AG04449 (cell line): ENCODE data around the gene FAM110A.
"Not testable (repeated sequence)": the region's sequence is repeated elsewhere in the genome, so short reads cannot be mapped to it uniquely, and the experiment has no call there.

Experiments used
- CTCF ChIA-PET: fragments of 350-600 bp; formaldehyde crosslinking; extraction: SDS; loops from one replicate; lab custom pipeline; 2021; ENCODE audit warnings: antibody characterized with exemption; lab: Yijun Ruan, JAX
- POLR2A ChIA-PET: fragments of 400-600, 350-600 bp; formaldehyde crosslinking; extraction: SDS; loops from one replicate; lab custom pipeline; 2020; ENCODE audit warnings: antibody characterized with exemption, inconsistent platforms; lab: Yijun Ruan, JAX
- DNase-seq: peaks from one replicate; pipeline ENCODE4 v3.0.0-alpha.2; 2010; ENCODE audit warnings: low read depth, low spot score
- H3K4me3 ChIP-seq: 2 replicates; pipeline ENCODE4 v1.5.1; 2011; ENCODE audit warnings: low read depth, mild to moderate bottlenecking, control low read depth, low read length
- TF ChIP-seq, protein P1 (sequence below): IDR thresholded peaks from one replicate; pipeline ENCODE4 v1.5.1; 2011; ENCODE audit warnings: mild to moderate bottlenecking, moderate library complexity, low read length, control low read depth, inconsistent platforms; ENCODE audit not compliant: insufficient read depth; ENCODE audit errors: missing control alignments

Gene FAM110A

GRCh38 chr20:844473-845225 lies 11.1 kb downstream of the FAM110A start:
- H3K4me3 ChIP-seq: peak overlapping the region; percentile 55
- POLR2A ChIA-PET: interaction anchor here (2.1 kb wide), 1 partner anchor 11 kb away, joined by 7 read pairs; the partner anchor contains the start of gene FAM110A

DNA sequence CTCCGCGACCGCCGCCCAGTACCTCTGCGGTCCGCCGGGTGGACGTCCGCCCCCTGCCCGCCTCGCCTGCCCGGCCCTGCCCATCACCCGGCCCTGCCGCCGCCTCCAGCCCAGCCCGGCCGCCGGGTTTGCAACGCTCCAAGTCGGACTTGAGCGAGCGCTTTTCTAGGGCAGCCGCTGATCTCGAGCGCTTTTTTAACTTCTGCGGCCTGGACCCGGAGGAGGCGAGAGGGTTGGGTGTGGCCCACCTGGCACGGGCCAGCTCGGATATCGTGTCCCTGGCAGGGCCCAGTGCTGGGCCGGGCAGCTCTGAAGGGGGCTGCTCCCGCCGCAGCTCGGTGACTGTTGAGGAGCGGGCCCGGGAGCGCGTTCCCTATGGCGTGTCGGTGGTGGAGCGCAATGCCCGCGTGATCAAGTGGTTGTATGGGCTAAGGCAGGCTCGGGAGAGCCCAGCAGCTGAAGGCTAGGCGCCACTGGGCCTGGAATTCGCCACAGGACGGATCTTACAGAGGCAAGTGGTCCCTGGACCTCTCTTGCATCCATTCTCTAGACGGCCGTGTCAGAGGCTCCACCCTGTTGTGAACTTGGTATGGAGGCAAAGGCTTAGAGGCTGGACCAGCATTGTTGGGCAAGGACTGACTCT lies 11.8 kb downstream of the FAM110A start:
- ChIA-PET POLR2A (interaction anchor here (2.1 kb wide), 1 partner anchor 12 kb away, joined by 7 read pairs; the partner anchor contains the start of gene FAM110A), CTCF (no interaction called here)
- TF ChIP-seq, protein P1, sequence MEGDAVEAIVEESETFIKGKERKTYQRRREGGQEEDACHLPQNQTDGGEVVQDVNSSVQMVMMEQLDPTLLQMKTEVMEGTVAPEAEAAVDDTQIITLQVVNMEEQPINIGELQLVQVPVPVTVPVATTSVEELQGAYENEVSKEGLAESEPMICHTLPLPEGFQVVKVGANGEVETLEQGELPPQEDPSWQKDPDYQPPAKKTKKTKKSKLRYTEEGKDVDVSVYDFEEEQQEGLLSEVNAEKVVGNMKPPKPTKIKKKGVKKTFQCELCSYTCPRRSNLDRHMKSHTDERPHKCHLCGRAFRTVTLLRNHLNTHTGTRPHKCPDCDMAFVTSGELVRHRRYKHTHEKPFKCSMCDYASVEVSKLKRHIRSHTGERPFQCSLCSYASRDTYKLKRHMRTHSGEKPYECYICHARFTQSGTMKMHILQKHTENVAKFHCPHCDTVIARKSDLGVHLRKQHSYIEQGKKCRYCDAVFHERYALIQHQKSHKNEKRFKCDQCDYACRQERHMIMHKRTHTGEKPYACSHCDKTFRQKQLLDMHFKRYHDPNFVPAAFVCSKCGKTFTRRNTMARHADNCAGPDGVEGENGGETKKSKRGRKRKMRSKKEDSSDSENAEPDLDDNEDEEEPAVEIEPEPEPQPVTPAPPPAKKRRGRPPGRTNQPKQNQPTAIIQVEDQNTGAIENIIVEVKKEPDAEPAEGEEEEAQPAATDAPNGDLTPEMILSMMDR: no peak
- H3K4me3 ChIP-seq: no peak overlapping the region
- no peak for DNase-seq

More at GRCh38 chr20:844473-845225, 11.1 kb downstream of the FAM110A start:
- peak; percentile 28 for DNase-seq
- TF ChIP-seq, protein P1: no peak
- CTCF ChIA-PET: interaction anchor here (0.8 to 1.3 kb wide), 2 partner anchors 8 to 9 kb away, joined by 3 to 5 read pairs; no protein-coding TSS in a partner anchor

- TF ChIP-seq, protein P1: no peak
- no peak overlapping the region for H3K4me3 ChIP-seq
- ChIA-PET CTCF (no interaction called here), POLR2A (interaction anchor here (0.7 kb wide), 1 partner anchor 72 kb away, joined by 3 read pairs; no protein-coding TSS in a partner anchor)
- no peak for DNase-seq
Observed at GRCh38 chr20:845941-846893, 12.7 kb downstream of the FAM110A start.

- no peak overlapping the region for H3K4me3 ChIP-seq
- ChIA-PET CTCF (no interaction called here), POLR2A (interaction anchor here (0.7 kb wide), 1 partner anchor 73 kb away, joined by 3 read pairs; no protein-coding TSS in a partner anchor)
- TF ChIP-seq, protein P1: no peak
- DNase-seq: no peak
Observed at GRCh38 chr20:846894-847278, 13.4 kb downstream of the FAM110A start.

GRCh38 chr20:848193-848592 lies 14.7 kb downstream of the FAM110A start:
- POLR2A ChIA-PET: no interaction called here
- DNase-seq: no peak
- CTCF ChIA-PET: no interaction called here
- no peak overlapping the region for H3K4me3 ChIP-seq
- TF ChIP-seq, protein P1: no peak

DNA sequence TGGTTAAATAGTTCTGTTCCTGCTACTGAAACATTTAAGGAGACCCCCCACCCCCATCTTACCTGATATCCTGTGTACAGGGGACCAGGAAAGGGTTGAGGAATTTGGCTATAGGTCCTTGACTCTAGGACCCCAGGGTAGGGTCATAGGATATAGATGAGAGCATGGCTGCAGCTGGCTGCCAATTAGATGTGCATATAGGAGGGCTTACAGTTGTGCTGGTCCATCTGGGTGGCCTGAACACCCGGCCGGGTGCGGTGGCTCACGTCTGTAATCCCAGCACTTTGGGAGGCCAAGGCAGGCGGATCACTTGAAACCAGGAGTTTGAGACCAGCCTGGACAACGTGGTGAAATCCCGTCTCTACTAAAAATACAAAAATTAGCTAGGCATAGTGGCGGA lies 15.2 kb downstream of the FAM110A start:
- H3K4me3 ChIP-seq, CTCF ChIA-PET, POLR2A ChIA-PET, DNase-seq: not testable (repeated sequence)
